Transverse colon (tissue), 4 donors: Measurements from ENCODE around the gene PDE6A.

ENCODE experiments used
- EP300 ChIP-seq: sonication (generic); formaldehyde crosslinking; IDR thresholded peaks from one replicate; pipeline ENCODE4 v1.6.1; 2017; ENCODE audit warnings: antibody characterized with exemption, low read depth
- POLR2A ChIP-seq: fragments of 450-650 bp; IDR thresholded peaks from one replicate; pipeline ENCODE4 v1.6.1; 2016; ENCODE audit warnings: antibody characterized with exemption, mild to moderate bottlenecking, moderate library complexity
- POLR2AphosphoS5 ChIP-seq, 3 donors: sonication (generic); formaldehyde crosslinking; IDR thresholded peaks; one replicate each; pipeline ENCODE4 v1.6.1; 2016; ENCODE audit warnings: antibody characterized with exemption in 3 of 3
- TF ChIP-seq, protein P1 (sequence below), 5 experiments: fragments of 200-600 bp in 3 of 5; fragments of 450-650 bp in 2 of 5; sonication (generic) in 3 of 5; IDR thresholded peaks; 1 replicate in 2 of 5; 2 replicates in 3 of 5; pipeline ENCODE4 v1.5.1; 2016 to 2017; ENCODE audit warnings: antibody characterized with exemption in 5 of 5, inconsistent platforms in 3 of 5, mild to moderate bottlenecking in 2 of 5, moderate library complexity in 1 of 5

DNA sequence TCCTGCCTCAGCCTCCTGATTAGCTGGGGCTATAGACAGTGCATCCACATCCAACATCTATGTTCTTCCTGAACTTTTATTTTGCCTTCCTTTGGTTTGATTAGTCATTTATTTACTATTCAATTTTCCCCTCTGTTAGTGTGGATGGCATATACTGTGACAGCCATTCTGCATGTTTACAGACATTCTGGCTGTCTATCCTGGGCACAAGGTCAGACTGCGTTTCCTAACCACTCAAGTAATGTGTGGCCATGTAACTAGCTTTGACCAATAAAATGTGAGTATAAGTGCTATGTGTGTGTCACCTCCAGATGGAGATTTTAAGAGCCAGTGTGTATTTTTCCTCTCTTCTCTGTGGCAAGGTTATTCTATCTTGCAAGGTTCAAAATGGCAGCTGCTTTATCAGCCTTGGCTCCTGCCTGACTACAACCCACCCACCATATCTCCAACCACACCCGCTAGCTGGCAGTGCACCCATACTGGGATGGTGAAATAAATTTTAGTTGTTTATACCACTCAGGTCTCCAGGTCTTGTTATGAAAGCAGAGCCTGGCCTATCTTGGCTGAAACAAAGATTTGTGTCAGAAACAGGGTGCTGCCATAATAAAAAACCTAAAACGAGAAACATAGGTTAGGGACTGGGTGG is 32.2 kb downstream of the PDE6A start:
- TF ChIP-seq, protein P1, sequence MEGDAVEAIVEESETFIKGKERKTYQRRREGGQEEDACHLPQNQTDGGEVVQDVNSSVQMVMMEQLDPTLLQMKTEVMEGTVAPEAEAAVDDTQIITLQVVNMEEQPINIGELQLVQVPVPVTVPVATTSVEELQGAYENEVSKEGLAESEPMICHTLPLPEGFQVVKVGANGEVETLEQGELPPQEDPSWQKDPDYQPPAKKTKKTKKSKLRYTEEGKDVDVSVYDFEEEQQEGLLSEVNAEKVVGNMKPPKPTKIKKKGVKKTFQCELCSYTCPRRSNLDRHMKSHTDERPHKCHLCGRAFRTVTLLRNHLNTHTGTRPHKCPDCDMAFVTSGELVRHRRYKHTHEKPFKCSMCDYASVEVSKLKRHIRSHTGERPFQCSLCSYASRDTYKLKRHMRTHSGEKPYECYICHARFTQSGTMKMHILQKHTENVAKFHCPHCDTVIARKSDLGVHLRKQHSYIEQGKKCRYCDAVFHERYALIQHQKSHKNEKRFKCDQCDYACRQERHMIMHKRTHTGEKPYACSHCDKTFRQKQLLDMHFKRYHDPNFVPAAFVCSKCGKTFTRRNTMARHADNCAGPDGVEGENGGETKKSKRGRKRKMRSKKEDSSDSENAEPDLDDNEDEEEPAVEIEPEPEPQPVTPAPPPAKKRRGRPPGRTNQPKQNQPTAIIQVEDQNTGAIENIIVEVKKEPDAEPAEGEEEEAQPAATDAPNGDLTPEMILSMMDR (IDR thresholded peaks at IDR 0.05): no peak
- TF ChIP-seq POLR2A (no peak), EP300 (no peak), POLR2AphosphoS5 (IDR thresholded peaks at IDR 0.05) (no peak)
